ENCODE measurements around the gene SEL1L.
"Not testable (repeated sequence)": the region's sequence is repeated elsewhere in the genome, so short reads cannot be mapped to it uniquely, and the experiment has no call there.

The SEL1L gene

DNA sequence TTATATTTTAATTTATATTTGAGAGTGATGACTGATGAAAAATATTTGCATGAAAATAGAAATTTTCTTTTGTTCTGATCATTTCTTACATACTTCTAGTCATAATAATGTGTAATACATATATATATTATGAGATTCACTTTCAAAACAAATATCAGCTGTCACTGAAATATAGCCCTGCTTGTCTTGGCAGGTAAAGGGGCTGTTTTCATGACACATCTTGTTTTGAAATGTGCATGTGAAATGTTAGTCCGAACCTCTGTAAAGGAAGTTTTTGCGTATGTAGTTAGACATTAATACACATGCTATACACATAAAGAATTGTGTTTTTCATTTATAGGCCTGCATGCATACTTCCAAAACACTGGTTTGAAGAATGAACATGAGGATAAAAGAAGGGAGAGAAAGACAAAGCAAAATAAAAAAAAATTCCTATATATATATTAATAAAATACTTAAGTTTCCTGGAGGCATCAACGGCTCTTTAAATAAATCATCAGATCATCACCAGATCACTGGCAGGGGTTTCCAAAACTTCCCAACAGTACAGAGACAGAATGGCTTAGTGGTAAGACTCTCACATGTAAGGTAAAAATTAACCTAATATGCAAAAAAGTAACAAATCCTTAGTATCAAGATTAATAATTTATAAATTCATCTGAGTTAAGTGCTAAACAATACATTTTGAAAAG lies 60.1 kb downstream of the SEL1L start:
- peak in 1 of 2 donors; percentile 6 for ATAC-seq

DNA sequence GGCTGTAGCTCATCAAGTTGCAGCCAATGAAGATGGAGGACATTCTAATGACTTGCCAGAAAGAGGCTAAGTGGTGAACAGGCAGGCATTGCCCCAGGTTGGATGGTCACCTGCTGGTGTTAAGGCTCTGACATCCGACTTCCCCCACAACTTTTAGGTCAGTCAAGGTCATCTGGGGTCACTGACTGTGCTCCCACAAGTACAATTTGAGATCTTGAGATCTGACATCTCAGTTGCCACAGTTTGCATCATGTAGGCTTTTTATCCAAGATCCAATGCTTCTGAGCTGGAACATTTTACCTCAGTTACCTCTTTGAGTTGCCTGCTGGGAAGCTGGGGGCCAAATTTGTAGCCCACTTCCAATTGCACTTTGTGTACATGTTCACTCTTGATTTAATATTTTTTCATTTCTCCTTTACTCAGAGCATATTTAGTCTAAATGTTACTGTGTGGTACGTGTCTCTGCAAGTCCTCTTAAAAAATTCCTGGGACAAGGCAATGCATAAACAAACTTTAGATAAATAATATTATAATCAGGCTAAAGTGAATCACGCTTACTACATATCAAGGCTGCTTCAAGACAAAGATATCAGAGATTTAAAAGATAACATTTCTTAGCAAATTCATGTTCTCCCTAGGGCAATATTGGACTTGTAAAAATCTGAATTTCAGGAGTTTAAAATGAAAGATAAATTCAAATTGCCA lies 61.4 kb downstream of the SEL1L start:
- ATAC-seq, result no peak

DNA sequence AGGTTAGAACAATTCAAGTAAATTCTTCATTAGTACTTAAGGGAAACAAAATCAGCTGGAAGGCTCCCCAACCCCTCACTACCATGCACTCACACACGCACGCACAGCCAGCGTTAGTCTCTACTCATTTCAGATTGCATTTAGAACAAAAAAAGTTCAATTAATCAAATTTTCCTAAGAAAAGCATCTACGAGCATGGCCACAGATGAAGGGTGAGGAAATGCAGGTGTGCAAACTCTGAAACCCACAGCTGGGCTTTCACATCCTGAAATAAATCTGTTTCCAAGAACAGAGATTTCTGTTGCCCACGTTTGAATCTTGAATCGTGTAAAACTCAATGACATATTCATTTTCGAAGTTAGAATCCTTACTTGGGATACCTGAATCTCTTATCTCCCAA lies 62.6 kb downstream of the SEL1L start:
- peak; percentile 14 to 36 for ATAC-seq

DNA sequence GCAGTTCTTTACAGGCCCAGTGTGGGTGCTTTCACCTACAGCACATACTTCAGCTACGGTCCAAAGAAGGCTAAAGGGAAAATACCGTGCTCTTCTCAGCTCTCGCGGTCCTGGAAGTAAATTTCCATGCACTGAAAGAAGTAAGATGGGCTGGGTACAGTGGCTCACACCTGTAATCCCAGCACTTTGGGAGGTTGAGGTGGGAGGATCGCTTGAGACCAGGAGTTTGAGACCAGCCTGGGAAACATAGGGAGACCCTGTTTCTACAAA lies 63.2 kb downstream of the SEL1L start:
- not testable (repeated sequence) for ATAC-seq

DNA sequence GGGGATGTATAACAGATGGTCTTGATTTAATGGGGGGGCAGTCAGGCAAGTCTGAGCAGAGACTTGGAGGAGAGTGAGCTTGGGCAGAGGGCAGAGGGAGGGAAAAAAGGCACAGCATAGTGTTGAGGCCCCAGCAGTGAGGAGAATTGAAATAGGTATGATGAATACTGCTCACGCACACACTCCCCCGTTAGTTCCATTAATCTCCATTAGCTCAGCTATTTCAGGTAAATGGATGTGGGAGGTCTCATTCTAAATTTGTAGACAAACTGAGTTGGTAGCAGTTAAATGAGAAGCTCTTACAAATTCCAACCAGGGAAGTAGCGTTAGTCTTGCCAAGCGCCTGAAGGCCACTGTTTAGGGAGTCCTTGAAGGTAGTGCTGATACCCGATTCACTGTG lies 66.8 kb downstream of the SEL1L start:
- ATAC-seq, result no peak

DNA sequence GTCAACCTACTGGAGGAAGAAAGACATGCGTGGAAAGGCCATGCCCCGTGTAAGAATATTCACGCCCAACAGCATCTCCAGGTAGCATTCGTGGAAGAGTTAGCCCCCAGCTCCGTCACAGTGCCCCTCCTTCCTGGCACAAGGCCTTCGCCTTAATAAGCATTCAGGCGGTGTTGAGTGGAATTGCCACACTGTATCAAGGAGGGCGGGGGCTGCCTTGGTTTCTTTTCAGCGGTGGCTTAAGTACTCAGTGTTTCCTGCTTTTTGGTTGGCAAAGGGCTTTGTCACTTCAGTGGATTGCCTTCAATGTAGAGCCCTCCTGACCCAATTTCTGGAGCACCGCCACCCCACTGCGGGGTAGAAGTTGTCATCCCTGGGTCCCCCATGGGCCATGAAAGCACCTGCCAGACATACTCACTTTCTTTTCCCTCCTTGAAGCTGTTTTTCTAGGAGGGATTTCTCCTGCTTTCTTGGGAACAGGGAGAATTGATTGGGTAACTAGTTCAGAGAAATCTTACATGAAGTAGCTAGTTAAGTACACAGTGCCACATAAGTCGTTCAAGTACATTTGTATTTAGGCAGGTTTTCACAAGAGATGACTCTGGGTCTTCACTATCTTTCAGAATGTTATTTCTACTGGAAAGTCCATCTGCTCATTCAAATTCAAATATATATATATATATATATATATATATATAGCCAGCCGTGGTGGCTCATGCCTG lies 68.0 kb downstream of the SEL1L start:
- ATAC-seq, result no peak

DNA sequence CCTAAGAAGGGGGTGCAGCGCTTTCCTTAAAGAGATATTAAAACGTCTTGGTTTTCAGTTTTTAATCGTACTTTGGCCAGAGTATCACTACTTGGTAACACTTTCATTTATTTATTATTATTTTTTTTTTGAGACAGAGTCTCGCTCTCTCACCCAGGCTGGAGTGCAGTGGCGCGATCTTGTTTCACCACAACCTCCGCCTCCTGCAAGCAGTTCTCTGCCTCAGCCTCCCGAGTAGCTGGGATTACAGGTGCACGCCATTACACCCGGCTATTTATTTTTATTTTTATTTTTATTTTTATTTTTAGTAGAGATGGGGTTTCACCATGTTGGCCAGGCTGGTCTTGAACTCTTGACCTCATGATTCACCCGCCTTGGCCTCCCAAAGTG lies 68.7 kb downstream of the SEL1L start:
- not testable (repeated sequence) for ATAC-seq

DNA sequence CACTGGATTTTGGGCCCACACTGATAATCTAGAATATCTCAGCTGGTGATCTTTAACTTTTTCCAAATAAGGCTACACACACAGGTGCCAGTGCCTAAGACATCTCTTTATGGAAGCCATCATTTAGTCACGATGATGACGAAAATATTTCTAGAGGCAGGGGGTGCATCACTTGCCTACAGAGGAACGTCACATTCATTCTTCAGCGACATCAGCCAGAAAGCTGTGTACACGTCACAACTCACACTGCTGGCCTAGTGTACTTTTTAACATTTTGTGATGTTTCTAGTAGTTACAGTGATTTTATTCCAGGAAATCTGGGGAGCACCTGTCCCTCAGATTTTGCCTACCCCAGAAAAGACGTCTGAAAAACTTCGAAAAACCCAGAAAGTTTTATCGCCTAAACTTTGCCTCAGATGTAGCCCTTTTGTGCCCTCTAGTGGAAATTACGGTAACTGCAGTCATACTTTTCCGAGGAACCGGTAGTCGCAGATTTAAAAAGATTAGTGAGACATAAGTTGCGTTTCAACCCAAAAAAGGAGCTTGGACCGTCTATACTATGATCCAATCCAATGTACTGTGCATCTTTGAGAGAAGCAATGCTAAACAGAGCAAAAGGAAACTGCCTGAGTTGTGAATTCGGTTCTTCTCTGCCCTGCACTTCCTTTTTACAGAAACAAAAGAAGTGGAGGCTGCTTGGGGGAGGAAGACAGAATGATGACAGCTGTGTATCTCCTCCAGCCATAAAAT lies 69.2 kb downstream of the SEL1L start:
- peak; percentile 49 to 66 for ATAC-seq

DNA sequence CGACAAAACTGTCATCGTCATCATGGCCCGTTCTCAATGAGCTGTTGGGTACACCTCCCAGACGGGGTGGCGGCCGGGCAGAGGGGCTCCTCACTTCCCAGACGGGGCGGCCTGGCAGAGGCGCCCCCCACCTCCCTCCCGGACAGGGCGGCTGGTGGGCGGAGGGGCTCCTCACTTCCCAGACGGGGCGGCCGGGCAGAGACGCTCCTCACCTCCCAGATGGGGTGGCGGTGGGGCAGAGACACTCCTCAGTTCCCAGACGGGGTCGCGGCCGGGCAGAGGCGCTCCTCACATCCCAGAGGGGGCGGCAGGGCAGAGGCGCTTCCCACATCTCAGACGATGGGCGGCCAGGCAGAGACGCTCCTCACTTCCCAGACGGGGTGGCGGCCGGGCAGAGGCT lies 71.3 kb downstream of the SEL1L start:
- not testable (repeated sequence) for ATAC-seq

DNA sequence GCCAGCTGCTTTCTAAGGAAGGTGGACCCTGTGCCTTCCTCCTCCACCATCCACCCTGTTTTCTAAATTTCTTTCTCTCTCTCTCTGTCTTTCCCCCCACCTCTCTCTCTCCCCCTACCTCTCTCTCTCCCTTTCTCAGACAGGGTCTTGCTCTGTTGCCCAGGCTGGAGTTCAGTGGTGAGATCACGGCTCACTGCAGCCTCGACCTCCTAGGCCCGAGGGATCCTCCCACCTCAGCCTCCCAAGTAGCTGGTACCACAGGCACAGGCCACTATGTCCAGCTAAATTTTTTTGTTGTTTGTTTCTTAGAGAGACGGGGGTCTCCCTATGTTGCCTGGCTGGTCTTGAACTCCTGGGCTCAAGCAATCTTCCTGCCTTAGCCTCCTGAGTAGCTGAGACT lies 73.7 kb downstream of the SEL1L start:
- ATAC-seq, result no peak

DNA sequence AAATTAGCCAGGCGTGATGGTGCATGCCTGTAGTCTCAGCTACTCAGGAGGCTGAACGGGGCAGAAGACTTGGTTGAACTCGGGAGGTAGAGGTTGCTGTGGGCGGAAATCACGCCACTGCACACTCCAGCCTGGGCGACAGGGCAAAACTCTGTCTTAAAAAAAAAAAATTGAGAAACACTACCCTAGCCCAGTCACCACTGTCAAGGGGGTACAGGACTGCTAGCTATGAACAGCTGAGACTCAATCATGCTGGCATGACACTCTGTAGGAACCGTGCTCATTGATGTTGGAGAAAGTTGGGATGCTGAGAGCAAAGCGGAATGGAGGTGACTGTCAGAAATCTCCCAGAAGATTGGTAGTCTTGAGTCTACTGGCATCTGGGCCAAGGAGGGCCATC lies 75.3 kb downstream of the SEL1L start:
- no peak for ATAC-seq

DNA sequence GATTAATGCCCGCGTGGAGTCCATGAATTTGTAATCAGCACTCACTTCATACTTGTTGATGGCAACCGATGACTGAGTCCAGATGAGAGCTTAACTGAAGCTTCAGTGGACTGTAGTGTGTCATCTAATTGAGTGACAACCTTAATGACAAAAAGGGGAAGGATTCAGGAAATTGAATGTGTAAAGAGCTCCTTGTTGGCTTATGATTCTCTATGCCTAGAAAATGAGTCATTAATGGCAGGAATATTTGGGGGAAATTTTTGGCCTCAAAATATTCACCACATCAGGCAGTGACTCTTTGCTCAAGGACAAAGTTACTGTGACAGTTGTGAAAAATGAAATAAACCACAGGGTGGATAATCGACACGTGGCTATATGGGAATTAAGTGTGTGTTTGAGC lies 78.3 kb downstream of the SEL1L start:
- no peak for ATAC-seq

DNA sequence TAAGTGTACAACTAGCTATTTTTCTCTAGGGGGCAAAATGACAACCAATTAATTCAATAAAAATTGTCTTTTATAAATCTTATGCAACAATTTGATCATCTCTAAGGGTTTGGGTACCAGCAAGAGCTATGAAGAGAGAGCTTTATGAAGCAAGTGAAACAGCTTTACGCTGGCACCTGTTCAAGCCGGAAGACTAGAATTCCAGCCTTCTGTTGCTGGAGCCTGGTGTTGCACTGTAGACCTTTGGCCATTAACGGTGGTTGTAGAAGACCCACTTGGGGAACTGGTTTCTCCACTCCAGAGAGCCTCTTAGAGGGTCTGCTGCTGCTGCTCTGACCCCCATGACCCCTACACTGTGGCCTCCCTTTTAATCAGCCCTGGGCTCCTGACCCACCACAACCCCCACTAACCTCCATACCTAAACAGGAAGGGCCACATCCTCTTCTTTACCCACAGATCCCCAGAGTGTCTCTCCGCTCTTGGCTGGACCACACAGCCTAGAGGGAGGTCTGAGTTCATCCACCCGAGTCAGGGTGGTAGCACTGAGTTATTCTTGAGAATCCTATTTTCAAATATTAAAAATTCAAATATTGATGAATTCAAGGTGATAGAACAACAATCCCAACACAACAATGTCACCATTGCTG lies 79.0 kb downstream of the SEL1L start:
- no peak for ATAC-seq

DNA sequence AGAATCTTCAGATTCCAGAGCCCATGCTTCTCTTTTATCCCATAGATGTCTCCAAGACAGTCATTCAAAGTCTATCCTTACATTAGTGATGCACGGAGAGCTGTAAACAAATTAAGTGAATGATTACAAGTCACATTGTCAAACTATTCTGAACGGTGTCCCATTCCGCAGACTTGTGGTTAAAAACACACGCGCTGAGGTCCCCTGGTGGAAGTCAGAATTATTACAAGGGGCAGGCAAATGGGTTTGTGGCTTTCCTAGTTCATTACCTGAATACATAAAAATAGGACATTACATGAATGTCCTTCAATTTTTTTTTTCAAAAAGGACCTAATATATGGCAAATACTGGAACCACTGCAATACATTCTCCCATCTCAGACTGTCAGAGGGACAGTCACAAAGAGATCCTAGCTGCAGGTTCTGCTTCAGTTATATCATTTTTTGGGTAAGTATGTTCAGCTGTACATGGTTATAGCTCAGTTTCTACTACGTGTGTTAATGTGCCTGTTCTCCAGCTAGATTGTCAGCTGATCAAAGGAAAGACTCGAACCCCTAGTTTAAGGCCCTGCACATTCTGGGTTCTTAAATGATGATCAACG lies 80.4 kb downstream of the SEL1L start:
- ATAC-seq, result peak; percentile 48 to 53

DNA sequence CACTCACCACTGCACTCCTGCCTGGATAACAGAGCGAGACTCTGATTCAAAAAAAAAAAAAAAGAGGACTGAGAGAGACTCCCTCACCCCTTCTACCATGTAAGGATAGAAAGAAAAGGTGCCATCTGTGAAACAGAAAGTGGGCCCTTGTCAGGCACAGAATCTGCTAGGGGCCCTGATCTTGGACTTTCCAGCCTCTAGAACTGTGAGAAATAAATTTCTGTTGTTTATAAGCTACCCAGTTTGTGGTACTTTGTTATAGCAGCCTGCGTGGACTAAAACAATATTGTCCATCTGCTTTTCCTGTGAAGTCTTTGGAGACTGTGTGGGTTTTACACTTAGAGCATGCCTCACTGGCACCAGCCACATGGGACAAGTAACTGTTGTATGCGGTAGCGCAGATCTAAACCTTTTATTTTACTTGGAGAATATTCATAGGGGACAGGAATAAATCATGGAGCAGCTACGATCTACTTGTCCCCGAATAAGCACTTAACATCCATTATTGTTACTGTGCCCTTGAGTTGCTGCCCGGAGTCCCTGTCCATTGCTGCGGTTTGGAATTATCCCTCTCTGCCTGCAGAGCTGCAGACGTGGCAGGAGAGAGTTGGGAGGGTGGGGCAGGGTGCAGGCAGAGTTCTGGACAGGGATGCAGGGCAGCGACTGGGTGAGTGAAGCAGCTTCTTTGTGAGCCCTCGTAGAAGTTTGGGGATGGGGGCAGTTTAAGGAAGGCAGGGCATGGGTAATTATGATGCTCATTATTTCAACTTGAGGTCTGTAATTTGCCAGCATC lies 81.1 kb downstream of the SEL1L start:
- ATAC-seq, result no peak

DNA sequence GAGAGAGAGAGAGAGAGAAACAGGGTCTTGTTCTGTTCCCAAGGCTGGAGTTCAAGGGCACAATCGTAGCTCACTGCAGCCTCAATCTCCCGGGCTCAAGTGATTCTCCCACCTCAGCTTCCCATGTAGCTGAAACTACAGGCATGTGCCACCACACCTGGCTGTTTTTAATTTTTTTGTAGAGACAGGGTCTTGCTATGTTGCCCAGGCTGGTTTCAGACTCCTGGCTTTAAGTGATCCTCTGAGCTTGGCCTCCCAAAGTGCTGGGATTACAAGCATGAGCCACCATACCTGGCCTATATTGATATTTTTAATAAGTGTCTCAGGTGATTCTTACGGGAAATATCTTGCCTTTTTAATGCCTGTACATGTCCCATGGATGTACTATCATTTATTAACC lies 82.7 kb downstream of the SEL1L start:
- ATAC-seq, result no peak

DNA sequence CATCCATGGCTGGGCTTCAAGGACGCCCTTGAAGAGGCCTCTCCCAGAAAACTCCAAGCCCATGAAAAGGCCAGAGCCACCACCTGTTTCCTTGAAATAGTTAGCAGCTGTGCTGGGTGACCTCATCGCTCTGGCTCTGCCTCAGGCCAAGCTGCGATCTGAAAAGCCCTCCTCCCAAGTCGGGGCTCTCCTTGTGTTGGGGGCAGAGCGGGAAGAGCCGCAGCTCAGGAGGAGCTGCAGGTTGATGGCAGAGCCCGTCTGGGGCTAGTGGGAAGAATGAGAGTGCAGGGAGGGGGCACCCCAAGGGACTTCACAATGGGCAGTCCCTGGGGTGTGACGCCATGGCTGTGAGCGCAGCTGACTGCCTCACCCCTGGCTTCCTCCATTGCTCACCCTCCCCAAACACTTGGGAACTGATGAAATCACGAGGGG lies 83.5 kb downstream of the SEL1L start:
- no peak for ATAC-seq

DNA sequence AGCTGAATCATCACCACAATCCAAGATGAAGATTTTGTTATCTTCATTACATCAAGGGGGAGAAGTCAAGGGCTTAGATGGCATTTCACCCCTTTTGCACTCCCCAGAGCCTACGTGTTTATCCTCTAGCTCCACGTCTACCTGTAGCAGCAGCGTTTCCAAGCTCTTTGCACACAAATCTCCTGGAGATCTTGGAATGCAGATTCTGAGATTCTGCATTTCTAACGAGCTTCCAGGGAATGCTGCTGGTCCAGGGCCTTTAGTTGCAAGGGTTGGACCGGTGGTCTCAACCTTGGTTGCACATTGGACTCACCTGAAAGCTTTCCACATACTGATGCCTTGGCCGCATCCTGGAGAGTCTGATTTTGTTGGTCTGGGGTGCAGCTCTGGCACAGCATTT lies 84.1 kb downstream of the SEL1L start:
- ATAC-seq, result no peak

DNA sequence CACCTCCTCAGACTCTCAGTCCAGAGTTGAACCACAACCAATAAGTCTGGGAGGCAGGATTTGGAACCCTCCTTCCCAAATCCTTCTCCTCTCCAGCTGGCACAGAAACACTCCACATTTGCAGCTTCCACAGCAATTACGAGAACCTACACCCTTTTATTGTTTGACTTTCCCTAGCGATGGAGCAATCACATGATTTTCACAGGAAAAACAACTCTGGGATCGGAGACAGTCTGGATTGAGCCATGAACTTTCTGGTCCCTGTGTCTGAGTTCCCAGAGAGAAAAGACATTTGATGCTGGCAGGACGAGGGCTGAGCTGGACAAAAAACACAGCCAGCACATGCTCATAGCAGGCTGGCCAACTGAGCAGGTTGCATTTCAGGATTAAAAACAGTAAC lies 84.5 kb downstream of the SEL1L start:
- ATAC-seq, result no peak

DNA sequence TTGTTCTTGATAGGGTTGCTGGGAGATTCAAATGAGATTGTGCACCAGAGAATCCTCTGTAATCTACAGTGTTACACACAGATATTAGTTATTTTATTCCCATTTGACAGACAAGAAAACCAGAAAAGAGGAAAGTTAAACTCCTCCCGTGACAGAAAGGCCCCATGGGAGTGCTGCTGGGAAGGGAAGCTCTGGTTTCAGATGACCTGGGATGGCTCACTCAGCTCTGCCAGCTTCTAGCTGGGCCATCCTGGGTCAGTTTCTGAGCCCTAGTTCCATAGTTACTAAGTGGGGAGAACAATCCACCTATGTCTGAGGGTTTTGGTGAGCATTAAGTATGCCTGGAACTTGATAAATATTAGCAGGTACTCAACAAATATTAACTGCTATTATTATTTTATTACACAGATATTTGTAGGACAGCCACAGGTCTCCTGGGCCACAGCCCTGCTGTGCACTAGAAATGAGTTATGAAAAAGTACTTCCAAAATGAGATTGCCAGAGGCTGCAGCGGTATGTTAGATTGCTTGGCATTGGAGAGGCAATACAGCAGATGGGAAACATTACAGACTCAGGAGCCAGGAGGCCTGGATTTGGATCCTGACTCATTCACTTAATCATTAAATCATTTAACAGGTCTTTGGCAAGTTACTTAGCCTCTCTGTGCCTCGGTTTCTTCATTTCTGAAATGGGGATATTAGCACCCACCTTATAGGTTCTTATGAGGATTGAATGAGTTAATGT lies 86.5 kb downstream of the SEL1L start:
- no peak for ATAC-seq

Measured in activated CD4-positive, CD25-positive, alpha-beta regulatory T cell treated with anti-CD3 and anti-CD28 coated beads, Interleukin-2, amount 50 U/mL, for 24 hours (primary cell).